GM23248 (cell line): ENCODE data around the gene TMEM184B.

Source experiments
- EZH2 ChIP-seq: fragments of 200-600 bp; sonication (generic); IDR thresholded peaks from 2 replicates; pipeline ENCODE4 v1.6.1; 2018; ENCODE audit warnings: antibody characterized with exemption, mild to moderate bottlenecking; ENCODE audit not compliant: insufficient read depth, poor library complexity, severe bottlenecking
- EZH2phosphoT487 ChIP-seq: fragments of 200-600 bp; sonication (generic); IDR thresholded peaks from 2 replicates; pipeline ENCODE4 v1.6.1; 2018; ENCODE audit warnings: antibody characterized with exemption, moderate library complexity, mild to moderate bottlenecking, low read depth; ENCODE audit not compliant: insufficient read depth

GRCh38 chr22:38235240-38235850 is 37.5 kb downstream of the TMEM184B start:
- TF ChIP-seq EZH2phosphoT487 (no peak), EZH2 (no peak)
